Naive thymus-derived CD8-positive, alpha-beta T cell (primary cell): ENCODE data around the gene ORMDL3. TPM values are rescaled to one million over a fixed set of nuclear protein-coding genes. Genes with fewer than 3 reads are reported as not detected.

Experiments
- ATAC-seq, 2 donors: fragments of 150-1000 bp; cut with Tn5 transposase in 1 of 2; sonication (Bioruptor Pico), chemical (Tn5 transposase) in 1 of 2; 1 replicate in 1 of 2; 2 replicates in 1 of 2; pipeline ENCODE4 v1.10.0; 2021; ENCODE audit warnings: mild to moderate bottlenecking in 2 of 2, moderate library complexity in 2 of 2
- POLR2A ChIA-PET: fragments of 350-600 bp; sonication (Branson Sonifier 250); formaldehyde crosslinking; loops from one replicate; lab custom pipeline; 2021; ENCODE audit warnings: antibody characterized with exemption; lab: Charles Lee
- DNase-seq, 10 donors: peaks; one replicate each; pipeline versions ENCODE4 v3.0.0 to v3.0.0-alpha.2; 2020 to 2022
- H3K27ac Mint-ChIP-seq, 10 donors: one replicate each; pipeline ENCODE4 v1.8.0; 2020 to 2022; ENCODE audit warnings: mild to moderate bottlenecking in 10 of 10, mixed read lengths in 10 of 10, moderate library complexity in 4 of 10, inconsistent platforms in 1 of 10
- H3K27me3 Mint-ChIP-seq, 5 donors: one replicate each; pipeline ENCODE4 v1.8.0; 2021 to 2022; ENCODE audit warnings: mixed read lengths in 5 of 5
- H3K36me3 Mint-ChIP-seq, 3 donors: one replicate each; pipeline ENCODE4 v1.8.0; 2020 to 2022; ENCODE audit warnings: mixed read lengths in 3 of 3, mild to moderate bottlenecking in 2 of 3, inconsistent platforms in 1 of 3
- H3K4me1 Mint-ChIP-seq, 4 donors: one replicate each; pipeline ENCODE4 v1.8.0; 2021 to 2022; ENCODE audit warnings: mixed read lengths in 4 of 4
- H3K4me3 Mint-ChIP-seq, 10 donors: one replicate each; pipeline ENCODE4 v1.8.0; 2020 to 2022; ENCODE audit warnings: mild to moderate bottlenecking in 10 of 10, mixed read lengths in 10 of 10, moderate library complexity in 6 of 10, inconsistent platforms in 1 of 10
- H3K9me3 Mint-ChIP-seq, 9 donors: one replicate each; pipeline ENCODE4 v1.8.0; 2020 to 2022; ENCODE audit warnings: mixed read lengths in 9 of 9, mild to moderate bottlenecking in 3 of 9, inconsistent platforms in 1 of 9, moderate library complexity in 1 of 9
- polyA plus RNA-seq, 3 donors: library from polyadenylated mRNA; unstranded; fragments of 300-500 nt; fragmentation: Illumina TruSeq; gene quantifications; one replicate each; pipeline ENCODE4 v1.2.3, GENCODE V29; 2021
- total RNA-seq, 8 experiments: library from RNA in 2 of 8; stranded (reverse) in 2 of 8; gene quantifications; one replicate each; pipeline ENCODE4 v1.2.3 and lab custom pipeline; 2021 to 2026

ORMDL3 gene
- total and polyA plus RNA-seq, 5 experiments from 2014 or later = 100 to 335 (median 192) TPM

DNA sequence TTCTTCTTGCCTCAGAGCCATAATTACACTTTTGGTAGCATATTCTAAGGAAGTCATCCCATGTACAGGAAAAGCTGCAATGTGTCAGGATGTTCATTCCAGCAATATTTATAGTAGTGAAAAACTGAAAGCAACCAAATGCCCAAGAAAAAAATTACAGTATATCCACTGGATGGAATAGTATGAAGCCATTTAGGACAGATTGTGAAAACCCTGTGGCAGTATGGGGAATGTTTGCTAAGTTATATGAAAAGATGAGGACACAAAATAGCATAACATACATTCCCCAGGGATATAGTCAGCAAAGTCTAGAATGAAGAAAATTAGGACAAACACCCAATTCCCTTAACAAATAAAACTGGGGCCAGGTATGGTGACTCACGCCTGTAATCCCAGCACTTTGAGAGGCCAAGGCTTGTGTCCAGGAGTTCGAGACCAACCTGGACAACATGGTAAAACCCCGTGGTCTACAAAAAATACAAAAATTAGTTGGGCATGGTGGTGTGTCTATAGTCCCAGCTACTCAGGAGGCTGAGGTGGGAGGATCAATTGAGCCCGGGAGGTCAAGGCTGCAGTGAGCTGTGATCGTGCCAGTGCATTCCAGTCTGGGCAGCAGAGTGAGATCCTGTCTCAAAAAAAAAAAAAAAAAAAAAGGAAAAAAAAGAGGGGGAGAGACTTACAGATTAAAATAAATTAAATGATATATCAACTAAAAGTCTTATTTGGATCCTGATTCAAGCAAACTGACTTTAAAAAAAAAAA is 2.4 kb upstream of the ORMDL3 start:
- no peaks in the 10 kb centered on the region for H3K36me3 Mint-ChIP-seq
- DNase-seq = no peak
- H3K4me1 Mint-ChIP-seq = peaks cover 10 to 33% (median 25%) of the 10 kb centered on the region in 4 donors
- POLR2A ChIA-PET = interaction anchor here (0.7 kb wide), 5 partner anchors 8 to 333 kb away, joined by 3 to 6 read pairs (median 5); no protein-coding TSS in a partner anchor
- peak overlapping the region in 2 of 10 donors; percentile 19 for H3K27ac Mint-ChIP-seq
- peak overlapping the region in 3 of 10 donors; percentile 5 to 39 (median 12) for H3K4me3 Mint-ChIP-seq
- H3K9me3 Mint-ChIP-seq = no peaks in the 10 kb centered on the region
- no peaks in the 10 kb centered on the region for H3K27me3 Mint-ChIP-seq
- no peak for ATAC-seq

- H3K9me3 Mint-ChIP-seq = no peaks in the 10 kb centered on the region
- peaks cover 18 to 41% (median 33%) of the 10 kb centered on the region in 4 donors for H3K4me1 Mint-ChIP-seq
- peak overlapping the region in 4 of 10 donors; percentile 5 to 93 (median 48) for H3K4me3 Mint-ChIP-seq
- POLR2A ChIA-PET = interaction anchor here (4.8 kb wide), 1 partner anchor 174 kb away, joined by 40 read pairs; no protein-coding TSS in a partner anchor
- peaks cover 0 to 7% (median 0%) of the 10 kb centered on the region in 3 donors for H3K36me3 Mint-ChIP-seq
- peak overlapping the region in 3 of 10 donors; percentile 16 to 19 (median 19) for H3K27ac Mint-ChIP-seq
- DNase-seq (no peak), ATAC-seq (no peak)
- H3K27me3 Mint-ChIP-seq = no peaks in the 10 kb centered on the region
These were observed 1.7 kb upstream of the ORMDL3 start for GRCh38 chr17:39928858-39929645.

DNA sequence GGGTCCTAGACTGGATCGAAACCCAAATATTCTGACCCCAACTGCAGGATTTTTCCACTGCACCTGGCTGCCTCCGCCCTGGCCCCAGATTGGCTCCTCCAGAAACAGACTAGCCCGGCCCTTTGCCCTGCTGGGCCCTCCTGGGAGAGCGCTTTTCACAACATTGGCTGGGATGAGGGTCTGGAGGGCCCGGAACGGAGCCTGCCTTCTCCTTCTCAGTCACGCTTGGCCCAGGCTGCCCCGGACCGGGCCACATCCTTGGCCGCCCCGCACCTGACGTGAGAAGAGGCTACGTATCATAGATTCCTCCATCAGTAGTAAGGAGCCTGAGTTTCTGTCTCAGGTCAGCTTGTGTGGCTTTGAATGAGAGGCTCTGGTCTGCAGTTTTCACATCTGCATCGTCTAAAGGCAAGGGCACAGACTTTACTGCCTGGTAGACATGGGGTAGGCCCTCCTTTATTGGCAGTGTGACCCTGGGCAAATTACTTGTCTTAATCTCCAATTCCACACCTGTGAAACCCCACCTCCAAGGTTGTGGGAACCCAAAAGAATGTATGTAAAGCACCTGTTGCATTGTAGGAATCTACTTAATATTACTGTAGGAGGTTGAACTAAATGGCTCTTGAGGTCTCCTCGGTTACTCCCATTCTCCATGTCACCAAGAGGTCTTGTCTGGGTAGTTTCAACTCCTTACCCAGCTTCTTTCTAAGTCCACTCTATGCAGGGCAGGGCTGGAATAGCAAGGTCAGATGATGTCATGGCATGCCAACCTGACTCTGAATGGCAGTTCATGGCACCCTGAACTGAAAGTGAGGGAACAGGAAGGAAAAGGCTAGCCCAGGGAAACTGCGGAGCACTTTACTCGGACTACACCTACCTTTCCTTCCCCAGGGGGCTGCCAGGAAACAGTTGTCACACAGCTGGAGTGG is 792 bp upstream of the ORMDL3 start:
- Mint-ChIP-seq H3K27me3 (no peaks in the 10 kb centered on the region), H3K27ac (peak overlapping the region; percentile 85 to 98 (median 95)), H3K36me3 (peaks cover 0 to 13% (median under 1%) of the 10 kb centered on the region in 3 donors), H3K9me3 (no peaks in the 10 kb centered on the region), H3K4me1 (peaks cover 22 to 46% (median 41%) of the 10 kb centered on the region in 4 donors), H3K4me3 (peak overlapping the region; percentile 87 to 99 (median 92))
- ATAC-seq (no peak), DNase-seq (no peak)
- POLR2A ChIA-PET = interaction anchor here (0.7 to 4.8 kb wide), 14 partner anchors 11 to 467 kb away, joined by 3 to 46 read pairs (median 8); partner anchors contain the start of genes GSDMB, IKZF3, PGAP3 and PSMD3

- peaks cover 0 to 28% (median 9%) of the 10 kb centered on the region in 3 donors for H3K36me3 Mint-ChIP-seq
- peak in 9 of 10 donors; percentile 39 to 88 (median 69) for DNase-seq
- POLR2A ChIA-PET = interaction anchor here (0.6 to 4.8 kb wide), 38 partner anchors 9 to 1073 kb away, joined by 3 to 46 read pairs (median 4); partner anchors contain the start of genes CASC3, GSDMA, GSDMB and IKZF3
- ATAC-seq = peak; percentile 59 to 62
- no peaks in the 10 kb centered on the region for H3K27me3 Mint-ChIP-seq
- no peaks in the 10 kb centered on the region for H3K9me3 Mint-ChIP-seq
- H3K27ac Mint-ChIP-seq = peak overlapping the region; percentile 93 to 98 (median 95)
- peak overlapping the region; percentile 87 to 99 (median 92) for H3K4me3 Mint-ChIP-seq
- peaks cover 30 to 62% (median 56%) of the 10 kb centered on the region in 4 donors for H3K4me1 Mint-ChIP-seq
These were observed 757 bp downstream of the ORMDL3 start for GRCh38 chr17:39926588-39927100.

GRCh38 chr17:39926135-39926587 is 1.2 kb downstream of the ORMDL3 start:
- POLR2A ChIA-PET = interaction anchor here (0.6 to 4.8 kb wide), 37 partner anchors 9 to 520 kb away, joined by 3 to 46 read pairs (median 4); partner anchors contain the start of genes CASC3, GSDMA, GSDMB and MED24
- Mint-ChIP-seq H3K4me1 (peaks cover 34 to 67% (median 61%) of the 10 kb centered on the region in 4 donors), H3K36me3 (peaks cover 0 to 33% (median 9%) of the 10 kb centered on the region in 3 donors), H3K27me3 (no peaks in the 10 kb centered on the region), H3K9me3 (no peaks in the 10 kb centered on the region), H3K4me3 (peak overlapping the region; percentile 87 to 99 (median 92)), H3K27ac (peak overlapping the region; percentile 93 to 98 (median 95))
- DNase-seq (peak in 1 of 10 donors; percentile 51), ATAC-seq (peak; percentile 72 to 81)

- Mint-ChIP-seq H3K36me3 (peaks cover 0 to 39% (median 9%) of the 10 kb centered on the region in 3 donors), H3K27ac (peak overlapping the region; percentile 93 to 98 (median 95)), H3K4me3 (peak overlapping the region; percentile 87 to 99 (median 92)), H3K27me3 (no peaks in the 10 kb centered on the region), H3K9me3 (no peaks in the 10 kb centered on the region), H3K4me1 (peaks cover 40 to 73% (median 68%) of the 10 kb centered on the region in 4 donors)
- DNase-seq (peak in 1 of 10 donors; percentile 15), ATAC-seq (no peak)
- POLR2A ChIA-PET = interaction anchor here (0.6 to 4.8 kb wide), 25 partner anchors 8 to 521 kb away, joined by 3 to 46 read pairs (median 5); partner anchors contain the start of genes CASC3, GSDMA, GSDMB and MED24
These were observed 1.9 kb downstream of the ORMDL3 start for GRCh38 chr17:39925282-39926134.

DNA sequence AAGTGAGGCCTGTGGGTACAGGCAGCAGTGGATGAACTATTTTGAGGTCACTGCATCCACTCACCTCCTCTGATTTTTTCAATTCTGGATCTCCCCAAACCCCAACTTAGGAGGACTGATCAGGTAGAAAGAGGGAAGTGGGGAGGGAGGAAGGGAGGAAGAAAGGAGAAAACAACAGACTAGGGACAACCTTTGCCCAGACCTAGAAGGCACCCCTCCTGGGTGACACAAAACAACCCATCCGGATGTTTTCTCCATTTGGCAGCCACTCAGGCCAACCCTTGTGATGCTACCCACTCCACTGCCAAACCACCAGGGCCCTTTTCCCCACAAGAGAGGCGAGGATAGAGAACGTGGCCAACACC is 2.7 kb downstream of the ORMDL3 start:
- H3K4me1 Mint-ChIP-seq = peaks cover 44 to 80% (median 74%) of the 10 kb centered on the region in 4 donors
- POLR2A ChIA-PET = interaction anchor here (4.8 kb wide), 1 partner anchor 170 kb away, joined by 40 read pairs; no protein-coding TSS in a partner anchor
- no peaks in the 10 kb centered on the region for H3K27me3 Mint-ChIP-seq
- no peaks in the 10 kb centered on the region for H3K9me3 Mint-ChIP-seq
- ATAC-seq = no peak
- peak overlapping the region; percentile 87 to 99 (median 92) for H3K4me3 Mint-ChIP-seq
- peaks cover 0 to 45% (median 12%) of the 10 kb centered on the region in 3 donors for H3K36me3 Mint-ChIP-seq
- peak overlapping the region; percentile 93 to 98 (median 95) for H3K27ac Mint-ChIP-seq
- DNase-seq = no peak

- POLR2A ChIA-PET = interaction anchor here (1.1 to 4.8 kb wide), 2 partner anchors 14 to 169 kb away, joined by 3 to 40 read pairs; no protein-coding TSS in a partner anchor
- DNase-seq = no peak
- no peaks in the 10 kb centered on the region for H3K9me3 Mint-ChIP-seq
- H3K4me1 Mint-ChIP-seq = peaks cover 44 to 81% (median 78%) of the 10 kb centered on the region in 4 donors
- no peaks in the 10 kb centered on the region for H3K27me3 Mint-ChIP-seq
- H3K27ac Mint-ChIP-seq = peak overlapping the region; percentile 93 to 98 (median 96)
- peak overlapping the region; percentile 87 to 99 (median 92) for H3K4me3 Mint-ChIP-seq
- H3K36me3 Mint-ChIP-seq = peaks cover 0 to 50% (median 14%) of the 10 kb centered on the region in 3 donors
- no peak for ATAC-seq
These were observed 3.3 kb downstream of the ORMDL3 start for GRCh38 chr17:39923836-39924690.

- peaks cover 0 to 56% (median 17%) of the 10 kb centered on the region in 3 donors for H3K36me3 Mint-ChIP-seq
- POLR2A ChIA-PET = interaction anchor here (0.6 to 2.2 kb wide), 6 partner anchors 13 to 242 kb away, joined by 3 to 8 read pairs (median 5); partner anchors contain the start of gene PSMD3
These were observed 4.2 kb downstream of the ORMDL3 start for GRCh38 chr17:39923230-39923629.

More at GRCh38 chr17:39923230-39923629, 4.2 kb downstream of the ORMDL3 start:
- DNase-seq = no peak
- Mint-ChIP-seq H3K4me3 (peak overlapping the region; percentile 9 to 98 (median 82)), H3K27ac (peak overlapping the region; percentile 71 to 98 (median 94)), H3K27me3 (no peaks in the 10 kb centered on the region), H3K9me3 (no peaks in the 10 kb centered on the region), H3K4me1 (peaks cover 51 to 86% (median 81%) of the 10 kb centered on the region in 4 donors)
- ATAC-seq = no peak
